SK-N-SH (cell line): ENCODE data around the gene ADAMTS19. TPM values are rescaled to one million over a fixed set of nuclear protein-coding genes. Genes with fewer than 3 reads are reported as not detected.

Experiments used
- CTCF ChIA-PET: fragments of 300-600, 350-600 bp; formaldehyde crosslinking; extraction: SDS; loops from one replicate; lab custom pipeline; 2021; lab: Yijun Ruan, JAX
- POLR2A ChIA-PET: fragments of 350-600 bp; sonication (Branson Sonifier 250); formaldehyde crosslinking; extraction: SDS; loops from one replicate; lab custom pipeline; 2020; ENCODE audit warnings: antibody characterized with exemption, inconsistent platforms; lab: Yijun Ruan, JAX
- DNase-seq: peaks from one replicate; pipeline ENCODE4 v3.0.0; 2012
- H2AFZ ChIP-seq: fragments of 200-600 bp; sonication (generic); 2 replicates; pipeline ENCODE4 v1.8.1; 2016; ENCODE audit warnings: antibody characterized with exemption, mild to moderate bottlenecking, low read depth
- H3F3A ChIP-seq: fragments of 200-600 bp; sonication (generic); replicated peaks from 2 replicates; pipeline ENCODE3; 2016; ENCODE audit warnings: antibody characterized with exemption, mild to moderate bottlenecking; ENCODE audit not compliant: insufficient read depth
- H3K27ac ChIP-seq, 2 experiments: fragments of 200-500 bp in 1 of 2; fragments of 200-600 bp in 1 of 2; sonication (Bioruptor generic) in 1 of 2; sonication (generic), shearing (Covaris generic) in 1 of 2; 2 replicates each; pipeline versions ENCODE4 v1.5.1 to v1.6.1; 2014 to 2016; ENCODE audit warnings: low read depth in 2 of 2, inconsistent platforms in 1 of 2, low read length in 1 of 2, mild to moderate bottlenecking in 1 of 2, mixed read lengths in 1 of 2
- H3K27me3 ChIP-seq: fragments of 200-600 bp; sonication (generic), shearing (Covaris generic); 2 replicates; pipeline ENCODE4 v1.6.1; 2016; ENCODE audit warnings: mixed run types; ENCODE audit not compliant: insufficient read depth
- H3K36me3 ChIP-seq, 2 experiments: fragments of 200-500 bp in 1 of 2; fragments of 200-600 bp in 1 of 2; sonication (Bioruptor generic) in 1 of 2; sonication (generic) in 1 of 2; replicated peaks in 1 of 2; 2 replicates each; pipeline versions ENCODE3 to v1.5.1; 2014 to 2016; ENCODE audit warnings: low read length in 1 of 2, mild to moderate bottlenecking in 1 of 2; ENCODE audit not compliant: insufficient read depth in 2 of 2, control insufficient read depth in 1 of 2
- H3K4me1 ChIP-seq, 2 experiments: fragments of 200-500 bp in 1 of 2; fragments of 200-600 bp in 1 of 2; sonication (Bioruptor generic) in 1 of 2; sonication (generic), shearing (Covaris generic) in 1 of 2; 2 replicates each; pipeline versions ENCODE4 v1.5.1 to v1.6.1; 2014 to 2016; ENCODE audit warnings: low read depth in 1 of 2, low read length in 1 of 2, mixed run types in 1 of 2; ENCODE audit not compliant: insufficient read depth in 2 of 2, control insufficient read depth in 1 of 2
- H3K4me2 ChIP-seq: fragments of 200-600 bp; sonication (generic), shearing (Covaris generic); 2 replicates; pipeline ENCODE4 v1.6.1; 2017; ENCODE audit warnings: mixed run types
- H3K4me3 ChIP-seq, 2 experiments: fragments of 200-500 bp in 1 of 2; fragments of 200-600 bp in 1 of 2; sonication (Bioruptor generic) in 1 of 2; sonication (generic), shearing (Covaris generic) in 1 of 2; 2 replicates each; pipeline versions ENCODE4 v1.5.1 to v1.8.1; 2014 to 2016; ENCODE audit warnings: low read depth in 2 of 2, inconsistent platforms in 1 of 2, low read length in 1 of 2, mild to moderate bottlenecking in 1 of 2, mixed read lengths in 1 of 2, moderate library complexity in 1 of 2
- H3K79me2 ChIP-seq: fragments of 200-600 bp; sonication (generic); 2 replicates; pipeline ENCODE4 v1.8.1; 2017; ENCODE audit warnings: mild to moderate bottlenecking; ENCODE audit not compliant: insufficient read depth
- H3K9ac ChIP-seq: fragments of 200-600 bp; sonication (generic); 2 replicates; pipeline ENCODE4 v1.6.1; 2017; ENCODE audit warnings: mixed run types
- H3K9me2 ChIP-seq: fragments of 200-600 bp; sonication (generic); 2 replicates; pipeline ENCODE4 v1.6.1; 2017; ENCODE audit warnings: mixed run types
- H3K9me3 ChIP-seq: fragments of 200-600 bp; sonication (generic); 2 replicates; pipeline ENCODE4 v1.6.1; 2017; ENCODE audit warnings: mixed run types, mild to moderate bottlenecking, moderate library complexity
- H4K20me1 ChIP-seq: fragments of 200-600 bp; sonication (generic); 2 replicates; pipeline ENCODE4 v1.6.1; 2017; ENCODE audit warnings: mild to moderate bottlenecking, mixed run types; ENCODE audit not compliant: insufficient read depth
- EP300 ChIP-seq, 2 experiments: IDR thresholded peaks; 2 replicates each; pipeline versions ENCODE4 v1.4.0 to v1.6.1; 2012; ENCODE audit warnings: borderline replicate concordance in 1 of 2, low read depth in 1 of 2, low read length in 1 of 2
- FOSL2 ChIP-seq: IDR thresholded peaks from 2 replicates; pipeline ENCODE4 v1.4.0; 2012; ENCODE audit warnings: low read depth, mild to moderate bottlenecking, moderate library complexity, borderline replicate concordance
- FOXJ3 ChIP-seq: sonication (generic); formaldehyde crosslinking; IDR thresholded peaks from 2 replicates; pipeline ENCODE4 v1.5.1; 2020; ENCODE audit warnings: mild to moderate bottlenecking, missing genetic modification reagents
- MEF2A ChIP-seq: IDR thresholded peaks from 2 replicates; pipeline ENCODE4 v1.4.0; 2012; ENCODE audit warnings: low read depth, borderline replicate concordance
- NFIC ChIP-seq: IDR thresholded peaks from 2 replicates; pipeline ENCODE4 v1.4.0; 2012; ENCODE audit warnings: borderline replicate concordance
- RCOR1 ChIP-seq: fragments of 150-350 bp; IDR thresholded peaks from 2 replicates; pipeline ENCODE4 v1.6.1; 2017; ENCODE audit warnings: antibody characterized with exemption, low read length
- RXRA ChIP-seq: IDR thresholded peaks from 2 replicates; pipeline ENCODE4 v1.4.0; 2012; ENCODE audit warnings: low read depth, mild to moderate bottlenecking, borderline replicate concordance
- TCF12 ChIP-seq: IDR thresholded peaks from 2 replicates; pipeline ENCODE4 v1.4.0; 2012
- WGBS: methylation state at CpG from one replicate; pipeline ENCODE4 v1.1.6; 2017; ENCODE audit warnings: low lambda C conversion rate; 5-methylcytosine and 5-hydroxymethylcytosine counted together
- polyA plus RNA-seq, 3 experiments: library from polyadenylated mRNA; depleted of rRNA; stranded (reverse); fragments of >200 nt; gene quantifications; 2 replicates each; pipeline ENCODE4 v1.2.3, GENCODE V29; 2012
- TF ChIP-seq, protein P1 (sequence below): fragments of 200-600 bp; sonication (generic); IDR thresholded peaks from 2 replicates; pipeline ENCODE4 v1.6.1; 2017; ENCODE audit warnings: antibody characterized with exemption, mild to moderate bottlenecking, moderate library complexity
- TF ChIP-seq, protein P2 (sequence below): IDR thresholded peaks from 2 replicates; pipeline ENCODE4 v1.6.1; 2012; ENCODE audit warnings: mild to moderate bottlenecking, low read depth, low read length, moderate library complexity

The ADAMTS19 gene
- polyA plus RNA-seq, 1 of the 3 experiments (the other 2 are of a cell fraction), result 0.10 TPM

DNA sequence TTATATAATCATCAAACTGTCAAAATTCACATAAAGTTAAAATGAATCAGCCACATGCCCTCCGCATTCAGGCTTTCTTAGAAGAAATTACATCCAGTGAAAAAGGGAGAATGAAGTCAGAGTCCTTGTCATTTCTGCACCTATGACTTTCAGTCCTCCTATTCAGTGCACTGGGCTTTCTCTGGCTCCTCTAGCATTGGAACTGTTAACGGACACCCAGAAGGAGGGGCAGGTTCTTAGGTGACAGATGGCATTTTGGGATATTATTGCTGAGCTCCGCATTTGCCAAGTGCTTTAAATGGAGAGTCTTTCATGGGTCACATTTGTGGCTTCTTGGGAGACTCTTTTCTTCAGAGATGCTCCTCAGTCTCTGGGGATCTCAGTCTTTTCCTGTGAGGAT, 40.0 kb downstream of the ADAMTS19 start (continued):
- TF ChIP-seq MEF2A, result no peak
- no peak for TF ChIP-seq RCOR1
- TF ChIP-seq EP300 (IDR thresholded peaks at IDR 0.05; ENCODE audit: borderline replicate concordance in 1 of 2, low read depth in 1 of 2, low read length in 1 of 2), result no peak
- TF ChIP-seq, protein P1, sequence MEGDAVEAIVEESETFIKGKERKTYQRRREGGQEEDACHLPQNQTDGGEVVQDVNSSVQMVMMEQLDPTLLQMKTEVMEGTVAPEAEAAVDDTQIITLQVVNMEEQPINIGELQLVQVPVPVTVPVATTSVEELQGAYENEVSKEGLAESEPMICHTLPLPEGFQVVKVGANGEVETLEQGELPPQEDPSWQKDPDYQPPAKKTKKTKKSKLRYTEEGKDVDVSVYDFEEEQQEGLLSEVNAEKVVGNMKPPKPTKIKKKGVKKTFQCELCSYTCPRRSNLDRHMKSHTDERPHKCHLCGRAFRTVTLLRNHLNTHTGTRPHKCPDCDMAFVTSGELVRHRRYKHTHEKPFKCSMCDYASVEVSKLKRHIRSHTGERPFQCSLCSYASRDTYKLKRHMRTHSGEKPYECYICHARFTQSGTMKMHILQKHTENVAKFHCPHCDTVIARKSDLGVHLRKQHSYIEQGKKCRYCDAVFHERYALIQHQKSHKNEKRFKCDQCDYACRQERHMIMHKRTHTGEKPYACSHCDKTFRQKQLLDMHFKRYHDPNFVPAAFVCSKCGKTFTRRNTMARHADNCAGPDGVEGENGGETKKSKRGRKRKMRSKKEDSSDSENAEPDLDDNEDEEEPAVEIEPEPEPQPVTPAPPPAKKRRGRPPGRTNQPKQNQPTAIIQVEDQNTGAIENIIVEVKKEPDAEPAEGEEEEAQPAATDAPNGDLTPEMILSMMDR, result no peak
- TF ChIP-seq FOSL2, result no peak
- TF ChIP-seq, all 33 proteins: peak for 0

DNA sequence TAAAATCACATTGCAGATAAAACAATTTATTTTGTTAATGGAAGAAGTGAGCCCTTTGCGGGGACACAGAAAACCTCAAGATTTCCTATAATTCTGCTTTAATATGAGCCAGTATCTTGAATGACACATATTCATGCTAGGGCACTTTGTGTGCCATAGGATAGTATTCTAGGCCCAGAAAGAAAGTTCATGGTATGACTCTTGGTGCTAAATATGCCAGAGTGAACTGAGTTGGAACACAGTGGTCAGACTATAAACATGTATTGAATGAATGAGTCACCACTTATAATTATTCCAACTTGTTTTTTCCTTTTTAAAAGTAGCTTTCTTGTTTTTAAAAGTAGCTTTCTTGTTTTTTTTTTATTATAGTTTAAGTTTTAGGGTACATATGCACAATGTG, 46.0 kb downstream of the ADAMTS19 start:
- Histone ChIP-seq H3K4me3 (no peak overlapping the region), H3K4me2 (no peak overlapping the region), H3K9me2 (no peaks in the 10 kb centered on the region), H3K9me3 (no peaks in the 10 kb centered on the region), H3K27me3 (no peaks in the 10 kb centered on the region), H3K27ac (no peak overlapping the region), H3K36me3 (no peaks in the 10 kb centered on the region), H4K20me1 (no peaks in the 10 kb centered on the region), H3K9ac (no peak overlapping the region), H3K79me2 (no peaks in the 10 kb centered on the region), H3F3A (no peaks in the 10 kb centered on the region), H2AFZ (no peak overlapping the region), H3K4me1 (no peaks in the 10 kb centered on the region)
- 25% methylated on average over 1 of the region's 1 CpG for WGBS
- CTCF ChIA-PET, result no interaction called here
- POLR2A ChIA-PET, result no interaction called here
- no peak for DNase-seq
- TF ChIP-seq FOXJ3 (CRISPR knock-in tag), result no peak

DNA sequence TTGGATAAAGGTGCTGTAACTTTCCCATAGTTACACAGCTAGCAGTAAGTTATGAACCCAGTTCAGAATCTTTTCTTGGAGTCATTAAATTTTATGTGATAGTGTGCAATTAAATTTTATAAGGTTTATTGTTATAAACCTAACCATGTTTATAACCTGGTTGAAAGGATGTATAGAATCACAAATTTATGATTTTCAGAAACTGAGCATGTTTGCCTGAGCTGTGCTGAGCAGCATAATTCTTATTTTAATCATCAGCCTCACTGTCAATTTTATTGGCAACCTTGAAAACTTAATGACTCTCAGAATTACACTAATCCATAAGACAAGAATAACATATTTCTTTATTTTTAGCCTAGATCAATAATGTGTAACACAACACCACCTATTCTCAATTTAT, 46.9 kb downstream of the ADAMTS19 start:
- no peak for DNase-seq
- Histone ChIP-seq H4K20me1 (no peaks in the 10 kb centered on the region), H3K4me2 (no peak overlapping the region), H3K4me3 (no peak overlapping the region), H2AFZ (no peak overlapping the region), H3K9me3 (no peaks in the 10 kb centered on the region), H3K9ac (no peak overlapping the region), H3K27ac (no peak overlapping the region), H3K27me3 (no peaks in the 10 kb centered on the region), H3K9me2 (no peaks in the 10 kb centered on the region), H3F3A (no peaks in the 10 kb centered on the region), H3K36me3 (no peaks in the 10 kb centered on the region), H3K79me2 (no peaks in the 10 kb centered on the region), H3K4me1 (no peaks in the 10 kb centered on the region)
- ChIA-PET POLR2A (no interaction called here), CTCF (no interaction called here)
- TF ChIP-seq, protein P1, result no peak
- TF ChIP-seq NFIC (no peak), RXRA (no peak), EP300 (IDR thresholded peaks at IDR 0.05; ENCODE audit: borderline replicate concordance in 1 of 2, low read depth in 1 of 2, low read length in 1 of 2) (no peak), FOXJ3 (CRISPR knock-in tag) (no peak), TCF12 (no peak)
- TF ChIP-seq, protein P2, sequence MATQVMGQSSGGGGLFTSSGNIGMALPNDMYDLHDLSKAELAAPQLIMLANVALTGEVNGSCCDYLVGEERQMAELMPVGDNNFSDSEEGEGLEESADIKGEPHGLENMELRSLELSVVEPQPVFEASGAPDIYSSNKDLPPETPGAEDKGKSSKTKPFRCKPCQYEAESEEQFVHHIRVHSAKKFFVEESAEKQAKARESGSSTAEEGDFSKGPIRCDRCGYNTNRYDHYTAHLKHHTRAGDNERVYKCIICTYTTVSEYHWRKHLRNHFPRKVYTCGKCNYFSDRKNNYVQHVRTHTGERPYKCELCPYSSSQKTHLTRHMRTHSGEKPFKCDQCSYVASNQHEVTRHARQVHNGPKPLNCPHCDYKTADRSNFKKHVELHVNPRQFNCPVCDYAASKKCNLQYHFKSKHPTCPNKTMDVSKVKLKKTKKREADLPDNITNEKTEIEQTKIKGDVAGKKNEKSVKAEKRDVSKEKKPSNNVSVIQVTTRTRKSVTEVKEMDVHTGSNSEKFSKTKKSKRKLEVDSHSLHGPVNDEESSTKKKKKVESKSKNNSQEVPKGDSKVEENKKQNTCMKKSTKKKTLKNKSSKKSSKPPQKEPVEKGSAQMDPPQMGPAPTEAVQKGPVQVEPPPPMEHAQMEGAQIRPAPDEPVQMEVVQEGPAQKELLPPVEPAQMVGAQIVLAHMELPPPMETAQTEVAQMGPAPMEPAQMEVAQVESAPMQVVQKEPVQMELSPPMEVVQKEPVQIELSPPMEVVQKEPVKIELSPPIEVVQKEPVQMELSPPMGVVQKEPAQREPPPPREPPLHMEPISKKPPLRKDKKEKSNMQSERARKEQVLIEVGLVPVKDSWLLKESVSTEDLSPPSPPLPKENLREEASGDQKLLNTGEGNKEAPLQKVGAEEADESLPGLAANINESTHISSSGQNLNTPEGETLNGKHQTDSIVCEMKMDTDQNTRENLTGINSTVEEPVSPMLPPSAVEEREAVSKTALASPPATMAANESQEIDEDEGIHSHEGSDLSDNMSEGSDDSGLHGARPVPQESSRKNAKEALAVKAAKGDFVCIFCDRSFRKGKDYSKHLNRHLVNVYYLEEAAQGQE, result no peak
